H1 (cell line): ENCODE data around the gene MKI67. TPM values are rescaled to one million over a fixed set of nuclear protein-coding genes. Genes with fewer than 3 reads are reported as not detected.

Source experiments
- CTCF ChIA-PET: fragments of 300-600 bp; sonication (Branson Sonifier 250); formaldehyde crosslinking; loops from one replicate; lab custom pipeline; 2021; ENCODE audit not compliant: partially characterized antibody; lab: Charles Lee
- POLR2A ChIA-PET: fragments of 300-600 bp; sonication (Branson Sonifier 250); formaldehyde crosslinking; loops from one replicate; lab custom pipeline; 2021; ENCODE audit warnings: inconsistent platforms; ENCODE audit not compliant: partially characterized antibody; lab: Charles Lee
- DNase-seq, 2 experiments: peaks; one replicate each; pipeline versions ENCODE4 v3.0.0 to v3.0.0-alpha.2; 2010 to 2022; ENCODE audit warnings: low spot score in 2 of 2, low read depth in 1 of 2, mixed read lengths in 1 of 2
- FAIRE-seq: peaks from 2 replicates; lab custom pipeline; 2011; peaks lifted over from hg19 to GRCh38; lab: Jason Lieb, UNC
- H2AFZ ChIP-seq: 2 replicates; pipeline ENCODE4 v1.8.1; 2012; ENCODE audit warnings: low read length, inconsistent platforms
- H2AK5ac ChIP-seq: 2 replicates; pipeline ENCODE4 v1.6.1; 2013; ENCODE audit warnings: low read depth, low read length
- H2BK120ac ChIP-seq: replicated peaks from 2 replicates; pipeline ENCODE3; 2013; ENCODE audit warnings: low read depth, low read length, inconsistent platforms
- H2BK12ac ChIP-seq: 2 replicates; pipeline ENCODE4 v1.6.1; 2013; ENCODE audit warnings: low read depth, low read length
- H2BK15ac ChIP-seq: 2 replicates; pipeline ENCODE4 v1.6.1; 2013; ENCODE audit warnings: low read length
- H2BK20ac ChIP-seq: 2 replicates; pipeline ENCODE4 v1.6.1; 2013; ENCODE audit warnings: low read length
- H2BK5ac ChIP-seq: 2 replicates; pipeline ENCODE4 v1.6.1; 2013; ENCODE audit warnings: low read depth, low read length
- H3K14ac ChIP-seq: 2 replicates; pipeline ENCODE4 v1.6.1; 2013; ENCODE audit warnings: inconsistent platforms; ENCODE audit not compliant: insufficient read length
- H3K18ac ChIP-seq: 2 replicates; pipeline ENCODE4 v1.6.1; 2013; ENCODE audit warnings: low read length; ENCODE audit errors: extremely low read depth
- H3K23ac ChIP-seq: 2 replicates; pipeline ENCODE4 v1.6.1; 2013; ENCODE audit warnings: inconsistent platforms; ENCODE audit not compliant: insufficient read length
- H3K23me2 ChIP-seq: 2 replicates; pipeline ENCODE4 v1.6.1; 2013; ENCODE audit warnings: low read depth, low read length
- H3K27ac ChIP-seq: 2 replicates; pipeline ENCODE4 v1.6.1; 2011; ENCODE audit warnings: low read depth, low read length, inconsistent platforms
- H3K27me3 ChIP-seq, 4 experiments: replicated peaks in 1 of 4; 1 replicate in 1 of 4; 2 replicates in 3 of 4; pipeline versions ENCODE4 v1.6.1 to v1.8.1; 2011 to 2013; ENCODE audit warnings: low read length in 3 of 4, mild to moderate bottlenecking in 3 of 4, inconsistent platforms in 2 of 4, mixed read lengths in 2 of 4, moderate library complexity in 1 of 4; ENCODE audit not compliant: control insufficient read depth in 3 of 4, insufficient read depth in 3 of 4; ENCODE audit errors: extremely low read depth in 1 of 4
- H3K36me3 ChIP-seq, 4 experiments: 2 replicates each; pipeline versions ENCODE4 v1.6.1 to v1.8.1; 2011 to 2013; ENCODE audit warnings: mild to moderate bottlenecking in 4 of 4, low read length in 3 of 4, moderate library complexity in 2 of 4, control low read depth in 1 of 4, inconsistent platforms in 1 of 4; ENCODE audit not compliant: insufficient read depth in 4 of 4, control insufficient read depth in 2 of 4
- H3K4ac ChIP-seq: replicated peaks from 2 replicates; pipeline ENCODE3; 2013; ENCODE audit warnings: low read length, low read depth, mixed read lengths, inconsistent platforms; ENCODE audit not compliant: insufficient read length
- H3K4me1 ChIP-seq, 4 experiments: replicated peaks in 1 of 4; 1 replicate in 1 of 4; 2 replicates in 3 of 4; pipeline versions ENCODE4 v1.6.1 to v1.8.1; 2011 to 2013; ENCODE audit warnings: low read length in 3 of 4, inconsistent platforms in 2 of 4, mixed read lengths in 1 of 4; ENCODE audit not compliant: insufficient read depth in 4 of 4, control insufficient read depth in 3 of 4
- H3K4me2 ChIP-seq, 2 experiments: 2 replicates each; pipeline versions ENCODE4 v1.6.1 to v1.8.1; 2011 to 2013; ENCODE audit warnings: low read depth in 2 of 2, low read length in 2 of 2, control low read depth in 1 of 2, inconsistent platforms in 1 of 2, mild to moderate bottlenecking in 1 of 2; ENCODE audit not compliant: insufficient read depth in 1 of 2
- H3K4me3 ChIP-seq, 4 experiments: fragments of 200-600, 300-600 bp in 1 of 4; sonication (generic), shearing (Covaris generic), sonication (Bioruptor Twin) in 1 of 4; 2 replicates each; pipeline versions ENCODE4 v1.5.1 to v1.8.1; 2011 to 2016; ENCODE audit warnings: low read length in 4 of 4, low read depth in 3 of 4, control low read depth in 2 of 4, inconsistent platforms in 2 of 4, mild to moderate bottlenecking in 2 of 4, mixed read lengths in 1 of 4, moderate library complexity in 1 of 4; ENCODE audit not compliant: insufficient read depth in 2 of 4; ENCODE audit errors: extremely low read depth in 1 of 4
- H3K56ac ChIP-seq: replicated peaks from 2 replicates; pipeline ENCODE3; 2013; ENCODE audit warnings: low read depth, mild to moderate bottlenecking, mixed read lengths, low read length, inconsistent platforms; ENCODE audit not compliant: insufficient read length
- H3K79me1 ChIP-seq: 2 replicates; pipeline ENCODE4 v1.6.1; 2013; ENCODE audit warnings: low read depth, low read length, control low read depth
- H3K79me2 ChIP-seq, 2 experiments: 2 replicates each; pipeline versions ENCODE4 v1.6.1 to v1.8.1; 2012 to 2013; ENCODE audit warnings: low read length in 2 of 2, mild to moderate bottlenecking in 2 of 2, inconsistent platforms in 1 of 2; ENCODE audit not compliant: insufficient read depth in 2 of 2, control insufficient read depth in 1 of 2
- H3K9ac ChIP-seq, 4 experiments: replicated peaks in 1 of 4; 1 replicate in 1 of 4; 2 replicates in 3 of 4; pipeline versions ENCODE4 v1.6.1 to v1.8.1; 2011 to 2013; ENCODE audit warnings: low read depth in 3 of 4, low read length in 3 of 4, control low read depth in 2 of 4, mild to moderate bottlenecking in 2 of 4, moderate library complexity in 2 of 4, inconsistent platforms in 1 of 4; ENCODE audit errors: extremely low read depth in 1 of 4
- H3K9me3 ChIP-seq, 2 experiments: 2 replicates each; pipeline versions ENCODE4 v1.6.1 to v1.8.1; 2012 to 2013; ENCODE audit warnings: mild to moderate bottlenecking in 2 of 2, moderate library complexity in 2 of 2, control low read depth in 1 of 2, inconsistent platforms in 1 of 2, low read depth in 1 of 2, low read length in 1 of 2, mixed read lengths in 1 of 2; ENCODE audit not compliant: insufficient read depth in 2 of 2
- H4K20me1 ChIP-seq, 2 experiments: replicated peaks in 1 of 2; 2 replicates each; pipeline versions ENCODE3 to v1.8.1; 2011 to 2013; ENCODE audit warnings: inconsistent platforms in 2 of 2, low read length in 2 of 2, mild to moderate bottlenecking in 1 of 2; ENCODE audit not compliant: insufficient read depth in 2 of 2, control insufficient read depth in 1 of 2
- H4K5ac ChIP-seq: 2 replicates; pipeline ENCODE4 v1.6.1; 2013; ENCODE audit warnings: low read length, low read depth, mixed read lengths, inconsistent platforms; ENCODE audit not compliant: insufficient read length
- H4K8ac ChIP-seq: 2 replicates; pipeline ENCODE4 v1.8.0; 2013; ENCODE audit warnings: mild to moderate bottlenecking, moderate library complexity, low read length, inconsistent platforms; ENCODE audit not compliant: insufficient read depth; ENCODE audit errors: extremely low read depth
- H4K91ac ChIP-seq: replicated peaks from 2 replicates; pipeline ENCODE3; 2013; ENCODE audit warnings: low read length, mixed read lengths, inconsistent platforms; ENCODE audit not compliant: insufficient read length
- BACH1 ChIP-seq: IDR thresholded peaks from 2 replicates; pipeline ENCODE4 v1.6.1; 2012; ENCODE audit warnings: low read length, improper control_type of control experiment
- RNF2 ChIP-seq: fragments of 200-900, 300-1000 bp; sonication (generic); IDR thresholded peaks from 2 replicates; pipeline ENCODE4 v1.7.1; 2016; ENCODE audit warnings: borderline replicate concordance, low read depth, mild to moderate bottlenecking, antibody characterized with exemption, low read length; ENCODE audit not compliant: poor library complexity, severe bottlenecking; ENCODE audit errors: missing control alignments
- WGBS, 2 experiments: shearing (Covaris generic) in 1 of 2; methylation state at CpG; one replicate each; pipeline versions ENCODE4 v1.1.6 to v1.1.7; 2013 to 2015; ENCODE audit warnings: low lambda C conversion rate in 2 of 2, mixed read lengths in 2 of 2, inconsistent platforms in 1 of 2, low coverage in 1 of 2, missing lambda C conversion rate in 1 of 2; ENCODE audit not compliant: insufficient replicate concordance in 2 of 2, insufficient coverage in 1 of 2, insufficient read length in 1 of 2; ENCODE audit errors: extremely low coverage in 1 of 2, missing lambda C conversion rate in 1 of 2; 5-methylcytosine and 5-hydroxymethylcytosine counted together
- polyA plus RNA-seq, 7 experiments: library from polyadenylated mRNA; depleted of rRNA in 3 of 7; stranded (reverse) in 5 of 7; unstranded in 2 of 7; fragments of >200 nt in 5 of 7; fragments of 200-250 nt in 2 of 7; gene quantifications; 1 replicate in 5 of 7; 2 replicates in 1 of 7; 4 replicates in 1 of 7; pipeline versions ENCODE4 v1.2.1 to v1.2.3, GENCODE V29; 2011 to 2013; ENCODE audit warnings: missing spikeins in 2 of 7, mixed read lengths in 2 of 7
- total RNA-seq: library from RNA; stranded (reverse); fragmentation: NEBNext Ultra II Directional; extraction: Animal tissue kit (Norgen Biotek cat#: 25700); gene quantifications from 2 replicates; pipeline ENCODE4 v1.2.1, GENCODE V29; 2021

MKI67 gene
- total and polyA plus RNA-seq, 2 of the 8 experiments (the other 6 are each of a cell fraction or from before 2014, with no cell fraction given): 15.8 to 85.1 TPM

- no peak for DNase-seq
- Histone ChIP-seq H3K36me3 (no peaks in the 10 kb centered on the region), H4K5ac (no peak overlapping the region), H2BK5ac (no peak overlapping the region), H3K79me1 (no peaks in the 10 kb centered on the region), H4K20me1 (no peaks in the 10 kb centered on the region), H3K4me3 (no peak overlapping the region), H2AK5ac (no peak overlapping the region), H3K14ac (no peak overlapping the region), H3K9ac (no peak overlapping the region), H3K27ac (no peak overlapping the region), H4K91ac (no peak overlapping the region), H4K8ac (no peak overlapping the region), H2BK120ac (no peak overlapping the region), H2AFZ (no peak overlapping the region), H2BK15ac (no peak overlapping the region), H3K56ac (no peak overlapping the region), H3K27me3 (peaks cover 0 to 8% (median 2%) of the 10 kb centered on the region in 4 experiments; a peak in 3 of 7 replicates), H3K18ac (no peak overlapping the region), H2BK20ac (no peak overlapping the region), H3K4me1 (peaks cover 0 to 4% (median under 1%) of the 10 kb centered on the region in 4 experiments; a peak in 3 of 7 replicates), H3K4me2 (no peak overlapping the region), H3K9me3 (no peaks in the 10 kb centered on the region), H3K4ac (no peak overlapping the region), H3K23me2 (peaks cover 6% of the 10 kb centered on the region; the same call in 1 of the 2 replicates), H2BK12ac (no peak overlapping the region), H3K23ac (no peak overlapping the region), H3K79me2 (no peaks in the 10 kb centered on the region)
- POLR2A ChIA-PET: no interaction called here
- CTCF ChIA-PET: no interaction called here
- TF ChIP-seq BACH1: no peak
- TF ChIP-seq RNF2: no peak
- 94% methylated on average over 4 of the region's 4 CpGs; no CpG with 5 or more reads in 1 of the 2 experiments for WGBS, 2 experiments
- no peak for FAIRE-seq
These were observed 20.8 kb upstream of the MKI67 start for GRCh38 chr10:128147064-128147463.
